ENCODE measurements around the gene ABCC5. TPM values are rescaled to one million over a fixed set of nuclear protein-coding genes. Genes with fewer than 3 reads are reported as not detected.

The ABCC5 gene
- total RNA-seq, 1 donor from 2014 or later = 39.0 TPM

DNA sequence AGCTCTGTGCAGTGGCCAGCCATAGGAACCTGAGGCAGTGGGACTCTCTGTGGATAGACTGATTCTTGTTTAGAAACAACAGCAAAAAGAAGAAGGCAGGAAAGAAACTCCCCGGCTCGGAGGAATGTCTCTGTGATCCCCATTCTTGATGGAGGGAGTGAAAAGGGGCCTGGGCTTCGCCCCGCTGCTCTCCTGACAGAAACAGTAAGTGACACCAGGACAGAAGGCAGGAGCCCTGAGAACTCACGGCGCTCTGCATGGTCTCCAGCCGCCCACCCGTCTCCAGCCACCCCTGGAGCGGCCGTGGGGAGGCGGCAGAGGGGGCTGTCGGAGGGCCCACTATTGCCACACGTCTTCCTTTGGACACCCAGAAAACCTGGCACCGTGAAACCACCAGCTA, 97.3 kb downstream of the ABCC5 start:
- peaks cover 33% of the 10 kb centered on the region for H3K36me3 Mint-ChIP-seq (ENCODE audit: unreplicated experiment)
- H3K27ac Mint-ChIP-seq (ENCODE audit: unreplicated experiment) = no peak overlapping the region
- no peaks in the 10 kb centered on the region for H3K27me3 Mint-ChIP-seq (ENCODE audit: unreplicated experiment)
- no peak for DNase-seq (ENCODE audit: extremely low spot score, unreplicated experiment)
- TF ChIP-seq CTCF (IDR thresholded peaks at IDR 0.05) = no peak
- no peaks in the 10 kb centered on the region for H3K9me3 Mint-ChIP-seq (ENCODE audit: unreplicated experiment)
- no peak overlapping the region for H3K4me3 Mint-ChIP-seq (ENCODE audit: unreplicated experiment)
- no peaks in the 10 kb centered on the region for H3K4me1 Mint-ChIP-seq (ENCODE audit: unreplicated experiment)

DNA sequence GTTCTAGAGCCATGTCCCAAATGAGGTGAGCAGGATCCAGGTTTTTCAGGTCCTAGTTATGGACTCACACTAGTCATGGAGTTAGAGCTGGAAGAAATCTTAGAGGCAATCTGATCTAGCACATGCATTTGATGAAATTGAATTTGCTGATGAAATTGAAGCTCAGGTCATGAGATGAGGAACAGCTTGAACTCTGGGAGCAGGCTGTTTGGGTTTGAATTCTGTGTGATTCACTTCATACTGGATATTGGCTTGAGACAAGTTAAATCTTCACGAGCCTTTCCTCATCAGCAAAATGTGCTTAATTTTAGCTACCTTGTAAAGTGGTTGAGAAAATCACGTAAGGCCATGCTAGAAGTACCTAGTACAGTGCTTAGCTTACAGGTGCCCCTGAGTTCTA, 99.5 kb downstream of the ABCC5 start:
- H3K36me3 Mint-ChIP-seq (ENCODE audit: unreplicated experiment) = peaks cover 20% of the 10 kb centered on the region

GRCh38 chr3:183917776-183918175, 99.9 kb downstream of the ABCC5 start:
- no peak for DNase-seq (ENCODE audit: extremely low spot score, unreplicated experiment)
- TF ChIP-seq CTCF (IDR thresholded peaks at IDR 0.05) = no peak
- no peaks in the 10 kb centered on the region for H3K27me3 Mint-ChIP-seq (ENCODE audit: unreplicated experiment)
- H3K27ac Mint-ChIP-seq (ENCODE audit: unreplicated experiment) = no peak overlapping the region
- no peak overlapping the region for H3K4me3 Mint-ChIP-seq (ENCODE audit: unreplicated experiment)
- no peaks in the 10 kb centered on the region for H3K9me3 Mint-ChIP-seq (ENCODE audit: unreplicated experiment)
- no peaks in the 10 kb centered on the region for H3K4me1 Mint-ChIP-seq (ENCODE audit: unreplicated experiment)
- H3K36me3 Mint-ChIP-seq (ENCODE audit: unreplicated experiment) = peaks cover 18% of the 10 kb centered on the region

More for the DNA sequence above, 99.5 kb downstream of the ABCC5 start:
- Mint-ChIP-seq H3K4me1 (ENCODE audit: unreplicated experiment) (no peaks in the 10 kb centered on the region), H3K9me3 (ENCODE audit: unreplicated experiment) (no peaks in the 10 kb centered on the region), H3K27me3 (ENCODE audit: unreplicated experiment) (no peaks in the 10 kb centered on the region), H3K27ac (ENCODE audit: unreplicated experiment) (no peak overlapping the region), H3K4me3 (ENCODE audit: unreplicated experiment) (no peak overlapping the region)
- DNase-seq (ENCODE audit: extremely low spot score, unreplicated experiment) = no peak
- TF ChIP-seq CTCF (IDR thresholded peaks at IDR 0.05) = no peak

DNA sequence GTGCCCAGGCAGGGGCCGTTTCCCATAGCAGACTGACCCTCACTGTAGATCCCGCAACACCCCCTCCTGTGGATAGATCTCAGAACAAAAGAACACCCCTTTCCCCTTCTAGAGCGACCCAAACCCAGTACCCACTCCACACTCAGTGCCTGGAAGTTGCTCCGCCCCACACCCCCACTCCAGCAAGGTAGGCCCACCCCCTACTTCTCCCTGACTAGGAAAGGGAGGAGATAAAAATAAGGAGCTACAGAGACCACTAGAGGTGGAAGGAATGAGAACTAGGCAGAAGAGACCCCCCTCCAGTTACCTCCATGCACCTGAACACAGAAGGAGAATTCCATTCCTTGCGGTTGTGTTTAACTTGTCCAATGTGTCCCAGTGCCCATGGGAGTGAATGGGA, 102.8 kb downstream of the ABCC5 start:
- H3K9me3 Mint-ChIP-seq (ENCODE audit: unreplicated experiment) = no peaks in the 10 kb centered on the region
- peaks cover 4% of the 10 kb centered on the region for H3K36me3 Mint-ChIP-seq (ENCODE audit: unreplicated experiment)
- H3K4me1 Mint-ChIP-seq (ENCODE audit: unreplicated experiment) = no peaks in the 10 kb centered on the region
- no peak overlapping the region for H3K27ac Mint-ChIP-seq (ENCODE audit: unreplicated experiment)
- H3K4me3 Mint-ChIP-seq (ENCODE audit: unreplicated experiment) = no peak overlapping the region
- no peak for DNase-seq (ENCODE audit: extremely low spot score, unreplicated experiment)
- TF ChIP-seq CTCF (IDR thresholded peaks at IDR 0.05) = no peak
- peaks cover 7% of the 10 kb centered on the region for H3K27me3 Mint-ChIP-seq (ENCODE audit: unreplicated experiment)

DNA sequence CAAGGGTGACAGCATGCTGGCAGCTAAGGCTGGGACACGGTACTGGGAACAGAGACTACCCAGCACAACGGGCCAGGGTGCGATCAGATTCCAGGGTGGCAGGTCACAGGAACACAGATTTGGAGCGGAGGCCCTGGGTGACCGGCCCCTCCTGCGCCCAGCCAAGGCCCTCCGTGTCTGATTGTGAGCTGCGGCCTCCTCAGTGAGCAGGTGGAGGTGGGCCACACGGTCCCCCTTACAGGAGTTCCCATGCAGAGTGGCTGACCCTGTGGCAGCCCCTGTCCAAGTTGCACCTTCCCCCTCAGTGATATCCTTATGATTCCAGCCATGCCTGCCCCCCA, 104.1 kb downstream of the ABCC5 start:
- H3K4me1 Mint-ChIP-seq (ENCODE audit: unreplicated experiment) = no peaks in the 10 kb centered on the region
- H3K27ac Mint-ChIP-seq (ENCODE audit: unreplicated experiment) = no peak overlapping the region
- H3K4me3 Mint-ChIP-seq (ENCODE audit: unreplicated experiment) = no peak overlapping the region
- no peak for DNase-seq (ENCODE audit: extremely low spot score, unreplicated experiment)
- no peak for TF ChIP-seq CTCF (IDR thresholded peaks at IDR 0.05)
- no peaks in the 10 kb centered on the region for H3K36me3 Mint-ChIP-seq (ENCODE audit: unreplicated experiment)
- H3K27me3 Mint-ChIP-seq (ENCODE audit: unreplicated experiment) = peaks cover 7% of the 10 kb centered on the region
- H3K9me3 Mint-ChIP-seq (ENCODE audit: unreplicated experiment) = no peaks in the 10 kb centered on the region
